ENCODE measurements around the gene DLL3. TPM values are rescaled to one million over a fixed set of nuclear protein-coding genes. Genes with fewer than 3 reads are reported as not detected.
A peak's percentile ranks its signal among the peaks of the same experiment; 100 is the strongest.

Gene DLL3
- total and polyA plus RNA-seq, 4 experiments from 2014 or later: 0.14 to 0.19 (median 0.16) TPM; not detected in 1

DNA sequence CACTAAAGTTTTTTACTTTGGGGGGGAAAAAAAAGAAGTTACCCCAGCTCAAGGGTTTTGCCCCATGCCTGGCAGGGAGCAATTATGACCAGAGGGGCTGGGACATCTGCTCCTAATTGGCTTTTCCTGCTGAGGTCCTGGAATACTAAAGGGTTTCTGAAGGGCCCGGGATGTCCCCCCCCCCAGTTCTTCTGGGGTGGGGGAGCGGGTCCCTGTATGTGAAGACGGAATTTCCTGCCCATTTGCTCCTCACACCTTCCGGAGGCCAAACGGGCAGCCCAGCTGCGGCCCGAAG, 1.1 kb upstream of the DLL3 start:
- peaks cover 22% of the 10 kb centered on the region for H3K4me1 ChIP-seq (ENCODE audit: insufficient read depth, low read length)
- CTCF ChIA-PET (ENCODE audit: partially characterized antibody): interaction anchor here (1.2 kb wide), 1 partner anchor 37 kb away, joined by 3 read pairs; no protein-coding TSS in a partner anchor
- Mint-ChIP-seq H3K9me3 (no peaks in the 10 kb centered on the region), H3K4me1 (peaks cover 12 to 30% (median 18%) of the 10 kb centered on the region in 4 donors), H3K4me3 (peak overlapping the region in 1 of 8 donors; percentile 64), H3K27me3 (peaks cover 32 to 36% of the 10 kb centered on the region in 2 donors), H3K36me3 (peaks cover 0 to 2% of the 10 kb centered on the region in 2 donors), H3K27ac (no peak overlapping the region)
- no peak overlapping the region for H3K4me3 ChIP-seq (ENCODE audit: low read length in 2 of 2)
- H3K9me3 ChIP-seq (ENCODE audit: control insufficient read depth in 1 of 2, low read length in 2 of 2): no peaks in the 10 kb centered on the region
- no peaks in the 10 kb centered on the region for H3K36me3 ChIP-seq (ENCODE audit: insufficient read depth, low read length)
- intact Hi-C loops (cut with micrococcal nuclease): loop anchor here (5.0 kb wide), 1 partner anchor 35 kb away; the partner anchor contains the start of gene EID2B
- H3K27me3 ChIP-seq (ENCODE audit: insufficient read depth, low read length): peaks cover 23% of the 10 kb centered on the region
- POLR2A ChIA-PET (ENCODE audit: partially characterized antibody): interaction anchor here (1.0 to 1.3 kb wide), 2 partner anchors 17 to 86 kb away, joined by 4 read pairs; partner anchors contain the start of genes PLEKHG2 and TIMM50
- no peak for DNase-seq
- H3K27ac ChIP-seq (ENCODE audit: low read depth, low read length): no peak overlapping the region

DNA sequence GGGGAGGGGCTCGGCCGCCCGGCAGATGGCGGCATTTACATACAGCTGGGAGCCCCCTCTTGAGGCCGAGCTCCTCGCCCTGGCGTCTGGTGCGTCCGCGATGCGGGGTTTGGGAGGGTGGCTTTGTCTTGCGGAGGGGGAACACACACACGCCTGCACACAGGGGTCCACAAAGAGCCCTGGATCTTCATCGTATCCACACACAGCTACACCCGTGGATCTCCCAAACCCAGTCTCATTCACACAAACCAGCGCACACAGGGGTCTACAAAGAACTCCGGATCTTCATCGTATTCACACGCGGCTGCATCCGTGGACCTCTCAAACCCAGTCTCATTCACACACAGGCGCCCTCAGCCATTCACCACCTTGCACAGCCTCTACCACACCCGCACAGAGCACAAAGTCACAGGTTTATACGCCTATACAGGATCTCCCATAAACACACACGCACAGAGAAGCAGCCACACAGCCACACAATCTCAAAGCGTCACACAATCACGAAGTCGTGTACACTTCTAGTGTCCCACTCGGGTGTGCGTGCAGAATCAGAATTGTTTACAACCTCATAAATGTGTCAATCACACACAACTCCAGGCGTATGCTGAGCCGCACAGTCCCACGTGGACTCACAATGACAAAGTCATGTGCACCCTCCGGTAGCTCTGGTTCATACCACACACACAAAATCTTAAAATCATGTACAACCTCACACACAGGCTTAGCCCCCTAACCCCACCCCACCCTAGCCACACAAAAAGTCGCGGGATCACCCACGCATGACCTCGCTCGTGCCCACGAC, 550 bp upstream of the DLL3 start:
- Mint-ChIP-seq H3K9me3 (no peaks in the 10 kb centered on the region), H3K36me3 (no peaks in the 10 kb centered on the region), H3K27ac (peak overlapping the region in 2 of 7 donors; percentile 2 to 80), H3K4me1 (peaks cover 14 to 32% (median 19%) of the 10 kb centered on the region in 4 donors), H3K4me3 (peak overlapping the region; percentile 11 to 75 (median 66)), H3K27me3 (peaks cover 34 to 36% of the 10 kb centered on the region in 2 donors)
- peak in 1 of 5 donors; percentile 21 for DNase-seq
- Histone ChIP-seq H3K36me3 (ENCODE audit: insufficient read depth, low read length) (no peaks in the 10 kb centered on the region), H3K4me3 (ENCODE audit: low read length in 2 of 2) (peak overlapping the region in 1 of 2 donors; percentile 22), H3K4me1 (ENCODE audit: insufficient read depth, low read length) (peaks cover 27% of the 10 kb centered on the region), H3K27ac (ENCODE audit: low read depth, low read length) (no peak overlapping the region), H3K27me3 (ENCODE audit: insufficient read depth, low read length) (peaks cover 23% of the 10 kb centered on the region), H3K9me3 (ENCODE audit: control insufficient read depth in 1 of 2, low read length in 2 of 2) (no peaks in the 10 kb centered on the region)
- ChIA-PET CTCF (ENCODE audit: partially characterized antibody) (interaction anchor here (0.6 to 1.2 kb wide), 2 partner anchors 20 to 36 kb away, joined by 3 to 4 read pairs; no protein-coding TSS in a partner anchor), POLR2A (ENCODE audit: partially characterized antibody) (interaction anchor here (1.0 to 1.3 kb wide), 2 partner anchors 18 to 86 kb away, joined by 4 read pairs; partner anchors contain the start of genes PLEKHG2 and TIMM50)
- intact Hi-C loops (cut with micrococcal nuclease): loop anchor here (1.0 to 5.0 kb wide), 2 partner anchors 34 to 174 kb away; partner anchors contain the start of gene EID2B

DNA sequence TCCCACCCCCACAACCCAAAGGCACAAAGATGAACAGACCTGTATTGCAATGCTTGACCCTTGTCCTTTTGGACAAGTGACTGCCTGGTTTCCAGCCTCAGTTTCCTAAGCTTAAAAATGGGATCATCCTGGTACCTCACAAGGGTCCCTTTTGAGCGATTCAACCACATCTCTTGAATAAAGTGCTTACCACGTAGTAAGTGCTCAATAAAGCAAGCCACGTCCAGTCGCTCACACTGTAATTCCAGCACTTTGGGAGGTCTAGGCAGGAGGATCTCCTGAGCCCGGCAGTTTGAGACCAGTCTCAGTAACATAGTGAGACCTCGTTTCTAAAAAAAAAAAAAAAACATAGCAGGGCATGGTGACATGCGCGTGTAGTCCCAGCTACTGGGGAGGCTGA, 1.2 kb downstream of the DLL3 start:
- peaks cover 28% of the 10 kb centered on the region for H3K4me1 ChIP-seq (ENCODE audit: insufficient read depth, low read length)
- Mint-ChIP-seq H3K9me3 (no peaks in the 10 kb centered on the region), H3K27me3 (peaks cover 42 to 51% of the 10 kb centered on the region in 2 donors), H3K27ac (no peak overlapping the region), H3K4me1 (peaks cover 15 to 49% (median 23%) of the 10 kb centered on the region in 4 donors), H3K4me3 (peak overlapping the region in 6 of 8 donors; percentile 23 to 78 (median 55)), H3K36me3 (no peaks in the 10 kb centered on the region)
- no peaks in the 10 kb centered on the region for H3K9me3 ChIP-seq (ENCODE audit: control insufficient read depth in 1 of 2, low read length in 2 of 2)
- H3K27me3 ChIP-seq (ENCODE audit: insufficient read depth, low read length): peaks cover 29% of the 10 kb centered on the region
- no peak overlapping the region for H3K27ac ChIP-seq (ENCODE audit: low read depth, low read length)
- no peak for DNase-seq
- H3K4me3 ChIP-seq (ENCODE audit: low read length in 2 of 2): no peak overlapping the region
- intact Hi-C loops (cut with micrococcal nuclease): loop anchor here (5.0 kb wide), 1 partner anchor 32 kb away; the partner anchor contains the start of gene EID2B
- no peaks in the 10 kb centered on the region for H3K36me3 ChIP-seq (ENCODE audit: insufficient read depth, low read length)
- ChIA-PET CTCF (ENCODE audit: partially characterized antibody) (interaction anchor here (1.1 kb wide), 1 partner anchor 14 kb away, joined by 3 read pairs; no protein-coding TSS in a partner anchor), POLR2A (ENCODE audit: partially characterized antibody) (no interaction called here)

DNA sequence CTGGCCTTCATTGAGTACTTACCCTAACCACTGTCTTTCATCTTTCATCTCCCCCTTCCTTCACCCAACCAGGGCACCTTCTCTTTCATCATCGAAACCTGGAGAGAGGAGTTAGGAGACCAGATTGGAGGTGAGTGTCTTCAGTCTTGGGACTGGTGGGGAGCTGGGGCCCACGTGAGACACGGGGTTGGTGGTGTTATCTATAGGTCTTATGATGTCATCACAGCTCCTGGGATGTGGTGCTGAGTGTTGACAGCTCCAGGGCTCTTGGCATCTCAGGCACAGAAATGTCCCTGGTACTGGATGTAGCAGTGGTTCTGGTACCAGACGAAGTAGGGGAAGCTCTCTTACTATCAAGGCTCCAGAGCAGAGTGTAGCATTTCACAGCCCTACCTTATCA, 1.8 kb downstream of the DLL3 start:
- Mint-ChIP-seq H3K4me1 (peaks cover 16 to 51% (median 23%) of the 10 kb centered on the region in 4 donors), H3K27ac (no peak overlapping the region), H3K27me3 (peaks cover 42 to 53% of the 10 kb centered on the region in 2 donors), H3K36me3 (no peaks in the 10 kb centered on the region), H3K9me3 (no peaks in the 10 kb centered on the region), H3K4me3 (peak overlapping the region in 3 of 8 donors; percentile 25 to 75 (median 26))
- DNase-seq: no peak
- H3K36me3 ChIP-seq (ENCODE audit: insufficient read depth, low read length): no peaks in the 10 kb centered on the region
- ChIA-PET POLR2A (ENCODE audit: partially characterized antibody) (interaction anchor here (1.5 kb wide), 1 partner anchor 32 kb away, joined by 4 read pairs; the partner anchor contains the start of gene EID2B), CTCF (ENCODE audit: partially characterized antibody) (interaction anchor here (1.0 to 1.1 kb wide), 3 partner anchors 14 to 378 kb away, joined by 3 to 5 read pairs (median 3); no protein-coding TSS in a partner anchor)
- peaks cover 29% of the 10 kb centered on the region for H3K27me3 ChIP-seq (ENCODE audit: insufficient read depth, low read length)
- H3K4me1 ChIP-seq (ENCODE audit: insufficient read depth, low read length): peaks cover 28% of the 10 kb centered on the region
- H3K27ac ChIP-seq (ENCODE audit: low read depth, low read length): no peak overlapping the region
- intact Hi-C loops (cut with micrococcal nuclease): no loop called here
- H3K4me3 ChIP-seq (ENCODE audit: low read length in 2 of 2): no peak overlapping the region
- no peaks in the 10 kb centered on the region for H3K9me3 ChIP-seq (ENCODE audit: control insufficient read depth in 1 of 2, low read length in 2 of 2)

DNA sequence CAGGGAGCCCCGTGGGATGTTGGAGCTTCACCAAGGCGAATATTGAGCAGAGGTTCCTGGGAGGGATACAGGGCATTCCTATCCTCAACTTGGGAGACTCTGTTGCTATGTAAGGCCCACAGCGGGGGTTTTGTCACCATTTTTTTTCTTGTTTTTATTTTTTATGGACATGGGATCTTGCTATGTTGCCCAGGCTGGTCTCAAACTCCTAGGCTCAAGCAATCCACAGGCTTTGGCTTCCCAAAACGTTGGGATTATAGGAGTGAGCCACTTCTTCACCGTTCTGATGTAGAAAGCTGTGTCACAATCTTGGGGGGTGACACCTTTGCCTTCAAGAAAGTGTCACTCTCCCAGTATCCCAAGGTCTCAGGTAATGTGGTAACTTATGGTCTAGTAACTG, 2.6 kb downstream of the DLL3 start:
- CTCF ChIA-PET (ENCODE audit: partially characterized antibody): interaction anchor here (1.0 kb wide), 2 partner anchors 61 to 379 kb away, joined by 3 to 5 read pairs; no protein-coding TSS in a partner anchor
- DNase-seq: no peak
- no peak overlapping the region for H3K4me3 ChIP-seq (ENCODE audit: low read length in 2 of 2)
- peaks cover 31% of the 10 kb centered on the region for H3K27me3 ChIP-seq (ENCODE audit: insufficient read depth, low read length)
- H3K9me3 Mint-ChIP-seq: no peaks in the 10 kb centered on the region
- H3K4me1 Mint-ChIP-seq: peaks cover 18 to 56% (median 25%) of the 10 kb centered on the region in 4 donors
- H3K36me3 ChIP-seq (ENCODE audit: insufficient read depth, low read length): no peaks in the 10 kb centered on the region
- no peaks in the 10 kb centered on the region for H3K36me3 Mint-ChIP-seq
- H3K4me3 Mint-ChIP-seq: no peak overlapping the region
- intact Hi-C loops (cut with micrococcal nuclease): no loop called here
- peaks cover 42 to 55% of the 10 kb centered on the region in 2 donors for H3K27me3 Mint-ChIP-seq
- H3K4me1 ChIP-seq (ENCODE audit: insufficient read depth, low read length): peaks cover 29% of the 10 kb centered on the region
- POLR2A ChIA-PET (ENCODE audit: partially characterized antibody): interaction anchor here (1.5 kb wide), 1 partner anchor 31 kb away, joined by 4 read pairs; the partner anchor contains the start of gene EID2B
- H3K27ac Mint-ChIP-seq: peak overlapping the region in 2 of 7 donors; percentile 24 to 59
- H3K27ac ChIP-seq (ENCODE audit: low read depth, low read length): no peak overlapping the region
- H3K9me3 ChIP-seq (ENCODE audit: control insufficient read depth in 1 of 2, low read length in 2 of 2): no peaks in the 10 kb centered on the region

DNA sequence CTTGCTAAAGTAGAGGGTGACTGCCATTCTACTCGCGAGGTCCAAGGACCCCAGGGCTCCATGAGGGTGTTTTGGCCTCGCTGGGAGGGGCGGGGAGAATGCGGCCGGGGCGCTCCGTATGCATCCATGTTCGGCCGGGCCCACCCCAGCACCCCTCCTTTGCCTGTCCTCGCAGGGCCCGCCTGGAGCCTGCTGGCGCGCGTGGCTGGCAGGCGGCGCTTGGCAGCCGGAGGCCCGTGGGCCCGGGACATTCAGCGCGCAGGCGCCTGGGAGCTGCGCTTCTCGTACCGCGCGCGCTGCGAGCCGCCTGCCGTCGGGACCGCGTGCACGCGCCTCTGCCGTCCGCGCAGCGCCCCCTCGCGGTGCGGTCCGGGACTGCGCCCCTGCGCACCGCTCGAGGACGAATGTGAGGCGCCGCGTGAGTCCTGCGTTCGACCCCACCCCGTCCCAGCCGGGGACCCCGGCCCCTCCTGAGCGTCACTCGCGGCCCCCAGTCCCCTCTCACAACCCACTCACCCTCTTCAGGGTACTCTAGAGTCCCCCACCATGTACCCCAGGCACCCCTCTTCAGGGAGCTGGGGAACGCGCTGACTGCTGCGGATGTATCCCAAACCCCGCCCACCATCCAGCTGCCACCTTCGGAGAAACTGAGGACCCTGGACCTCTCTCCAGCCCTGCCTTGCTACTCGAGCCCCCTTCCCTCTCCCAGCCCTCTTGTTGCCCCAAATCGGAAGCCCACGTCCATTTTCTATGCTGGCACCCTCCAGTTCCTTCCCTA, 4.1 kb downstream of the DLL3 start:
- peak overlapping the region in 4 of 8 donors; percentile 9 to 61 (median 40) for H3K4me3 Mint-ChIP-seq
- POLR2A ChIA-PET (ENCODE audit: partially characterized antibody): interaction anchor here (0.6 to 1.7 kb wide), 8 partner anchors 30 to 91 kb away, joined by 3 to 6 read pairs (median 4); partner anchors contain the start of genes EID2, EID2B, RPS16 and SUPT5H
- Histone ChIP-seq H3K4me3 (ENCODE audit: low read length in 2 of 2) (no peak overlapping the region), H3K9me3 (ENCODE audit: control insufficient read depth in 1 of 2, low read length in 2 of 2) (no peaks in the 10 kb centered on the region), H3K27ac (ENCODE audit: low read depth, low read length) (no peak overlapping the region), H3K27me3 (ENCODE audit: insufficient read depth, low read length) (peaks cover 34% of the 10 kb centered on the region), H3K4me1 (ENCODE audit: insufficient read depth, low read length) (peaks cover 36% of the 10 kb centered on the region), H3K36me3 (ENCODE audit: insufficient read depth, low read length) (no peaks in the 10 kb centered on the region)
- H3K4me1 Mint-ChIP-seq: peaks cover 24 to 65% (median 33%) of the 10 kb centered on the region in 4 donors
- peak overlapping the region in 2 of 7 donors; percentile 36 to 71 for H3K27ac Mint-ChIP-seq
- peak; percentile 72 to 82 (median 81) for DNase-seq
- intact Hi-C loops (cut with micrococcal nuclease): loop anchor here (1.0 kb wide), 1 partner anchor 63 kb away; no protein-coding TSS in a partner anchor
- CTCF ChIA-PET (ENCODE audit: partially characterized antibody): interaction anchor here (0.6 to 1.7 kb wide), 10 partner anchors 8 to 105 kb away, joined by 3 to 19 read pairs (median 3); partner anchors contain the start of gene EID2B
- peaks cover 0 to 1% (median 0%) of the 10 kb centered on the region in 8 donors for H3K9me3 Mint-ChIP-seq
- peaks cover 45 to 59% of the 10 kb centered on the region in 2 donors for H3K27me3 Mint-ChIP-seq
- H3K36me3 Mint-ChIP-seq: no peaks in the 10 kb centered on the region

All from CD4-positive, alpha-beta memory T cell (primary cell).